ENCODE data around the gene ROBO1.

Gene ROBO1

DNA sequence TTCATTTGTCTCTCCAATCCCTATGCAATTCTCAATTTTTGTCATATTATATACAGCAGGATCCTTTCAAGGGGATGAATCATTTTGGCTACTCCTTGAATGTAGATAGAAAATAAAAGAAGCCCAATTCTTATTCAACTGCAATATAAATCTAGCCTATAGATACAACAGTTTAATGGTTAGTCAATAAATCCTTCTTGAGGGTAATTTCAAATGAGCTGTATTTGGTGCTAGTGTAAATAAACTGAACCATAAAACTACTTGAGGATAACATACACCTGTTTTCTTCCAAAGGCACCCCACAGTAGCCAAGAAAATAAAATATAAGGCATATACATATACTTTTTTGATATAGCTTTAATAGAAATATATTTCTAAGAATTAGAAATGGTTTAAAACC, 830.3 kb downstream of the ROBO1 start:
- no peak for DNase-seq (ENCODE audit: low read depth, low spot score)
- H3K9me3 ChIP-seq (ENCODE audit: low read depth, low read length): no peaks in the 10 kb centered on the region
- no peak overlapping the region for H3K4me3 ChIP-seq
- H3K27ac ChIP-seq: no peak overlapping the region
- TF ChIP-seq EZH2 (IDR thresholded peaks at IDR 0.05): no peak
- TF ChIP-seq FOXP2 (optimal IDR thresholded peaks at IDR 0.05; ENCODE audit: control extremely low read depth, extremely low read length, insufficient read depth): no peak
- TF ChIP-seq POLR2AphosphoS5 (IDR thresholded peaks at IDR 0.05; ENCODE audit: borderline replicate concordance, low read depth, low read length): no peak
- H3K36me3 ChIP-seq (ENCODE audit: insufficient read depth, low read length): no peaks in the 10 kb centered on the region
- H3K9ac ChIP-seq (ENCODE audit: insufficient read length): no peak overlapping the region

GRCh38 chr3:78927759-78928158, 840.0 kb downstream of the ROBO1 start:
- TF ChIP-seq POLR2AphosphoS5 (IDR thresholded peaks at IDR 0.05; ENCODE audit: borderline replicate concordance, low read depth, low read length): no peak
- no peak for TF ChIP-seq FOXP2 (optimal IDR thresholded peaks at IDR 0.05; ENCODE audit: control extremely low read depth, extremely low read length, insufficient read depth)
- Histone ChIP-seq H3K4me3 (no peak overlapping the region), H3K9me3 (ENCODE audit: low read depth, low read length) (no peaks in the 10 kb centered on the region), H3K27ac (no peak overlapping the region), H3K9ac (ENCODE audit: insufficient read length) (no peak overlapping the region), H3K36me3 (ENCODE audit: insufficient read depth, low read length) (no peaks in the 10 kb centered on the region)
- no peak for DNase-seq (ENCODE audit: low read depth, low spot score)

DNA sequence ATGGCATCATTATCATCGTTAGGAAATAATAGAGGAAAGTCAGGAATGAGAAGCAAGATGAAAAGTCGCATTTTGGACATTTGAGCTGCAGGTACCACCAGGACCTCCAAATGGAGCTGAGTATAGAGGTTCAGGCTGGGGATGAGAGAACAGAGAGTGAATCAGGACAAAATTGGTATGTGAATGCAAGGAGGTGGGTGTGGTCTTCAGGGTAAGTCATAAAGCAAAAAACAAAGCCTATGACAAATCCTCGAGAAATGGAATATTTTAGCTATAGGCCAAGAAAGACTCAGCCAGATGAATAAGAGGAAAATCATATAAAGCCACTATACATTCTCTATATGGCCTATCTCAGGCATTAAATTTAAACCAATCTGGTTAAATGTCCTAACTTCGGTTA, 841.3 kb downstream of the ROBO1 start:
- Histone ChIP-seq H3K36me3 (ENCODE audit: insufficient read depth, low read length) (no peaks in the 10 kb centered on the region), H3K4me3 (no peak overlapping the region), H3K9me3 (ENCODE audit: low read depth, low read length) (no peaks in the 10 kb centered on the region), H3K27ac (no peak overlapping the region), H3K9ac (ENCODE audit: insufficient read length) (no peak overlapping the region)
- DNase-seq (ENCODE audit: low read depth, low spot score): no peak
- TF ChIP-seq EZH2 (IDR thresholded peaks at IDR 0.05) (no peak), FOXP2 (optimal IDR thresholded peaks at IDR 0.05; ENCODE audit: control extremely low read depth, extremely low read length, insufficient read depth) (no peak), POLR2AphosphoS5 (IDR thresholded peaks at IDR 0.05; ENCODE audit: borderline replicate concordance, low read depth, low read length) (no peak)

- H3K36me3 ChIP-seq (ENCODE audit: insufficient read depth, low read length): no peaks in the 10 kb centered on the region
- no peak overlapping the region for H3K27ac ChIP-seq
- no peak overlapping the region for H3K9ac ChIP-seq (ENCODE audit: insufficient read length)
- no peak overlapping the region for H3K4me3 ChIP-seq
- no peak for TF ChIP-seq POLR2AphosphoS5 (IDR thresholded peaks at IDR 0.05; ENCODE audit: borderline replicate concordance, low read depth, low read length)
- TF ChIP-seq FOXP2 (optimal IDR thresholded peaks at IDR 0.05; ENCODE audit: control extremely low read depth, extremely low read length, insufficient read depth): no peak
- TF ChIP-seq EZH2 (IDR thresholded peaks at IDR 0.05): no peak
- DNase-seq (ENCODE audit: low read depth, low spot score): no peak
- no peaks in the 10 kb centered on the region for H3K9me3 ChIP-seq (ENCODE audit: low read depth, low read length)
Measured at GRCh38 chr3:78924711-78925110, 843.1 kb downstream of the ROBO1 start.

- Histone ChIP-seq H3K27ac (no peak overlapping the region), H3K36me3 (ENCODE audit: insufficient read depth, low read length) (no peaks in the 10 kb centered on the region), H3K9ac (ENCODE audit: insufficient read length) (no peak overlapping the region), H3K4me3 (no peak overlapping the region), H3K9me3 (ENCODE audit: low read depth, low read length) (no peaks in the 10 kb centered on the region)
- no peak for DNase-seq (ENCODE audit: low read depth, low spot score)
- TF ChIP-seq FOXP2 (optimal IDR thresholded peaks at IDR 0.05; ENCODE audit: control extremely low read depth, extremely low read length, insufficient read depth): no peak
- no peak for TF ChIP-seq POLR2AphosphoS5 (IDR thresholded peaks at IDR 0.05; ENCODE audit: borderline replicate concordance, low read depth, low read length)
- TF ChIP-seq EZH2 (IDR thresholded peaks at IDR 0.05): no peak
Measured at GRCh38 chr3:78919021-78919755, 848.6 kb downstream of the ROBO1 start.

- H3K36me3 ChIP-seq (ENCODE audit: insufficient read depth, low read length): no peaks in the 10 kb centered on the region
- no peaks in the 10 kb centered on the region for H3K9me3 ChIP-seq (ENCODE audit: low read depth, low read length)
- peak overlapping the region; percentile 25; the same call in 1 of the 2 replicates for H3K4me3 ChIP-seq
- H3K9ac ChIP-seq (ENCODE audit: insufficient read length): no peak overlapping the region
- DNase-seq (ENCODE audit: low read depth, low spot score): no peak
- TF ChIP-seq FOXP2 (optimal IDR thresholded peaks at IDR 0.05; ENCODE audit: control extremely low read depth, extremely low read length, insufficient read depth) (no peak), POLR2AphosphoS5 (IDR thresholded peaks at IDR 0.05; ENCODE audit: borderline replicate concordance, low read depth, low read length) (no peak)
- H3K27ac ChIP-seq: no peak overlapping the region
Measured at GRCh38 chr3:78918361-78919020, 849.3 kb downstream of the ROBO1 start.

GRCh38 chr3:78917536-78917935, 850.3 kb downstream of the ROBO1 start:
- Histone ChIP-seq H3K27ac (peak overlapping the region; percentile 54; the same call in 1 of the 2 replicates), H3K9me3 (ENCODE audit: low read depth, low read length) (no peaks in the 10 kb centered on the region), H3K9ac (ENCODE audit: insufficient read length) (no peak overlapping the region), H3K36me3 (ENCODE audit: insufficient read depth, low read length) (no peaks in the 10 kb centered on the region), H3K4me3 (peak overlapping the region; percentile 25)
- DNase-seq (ENCODE audit: low read depth, low spot score): peak; percentile 85
- TF ChIP-seq EZH2 (IDR thresholded peaks at IDR 0.05) (no peak), FOXP2 (optimal IDR thresholded peaks at IDR 0.05; ENCODE audit: control extremely low read depth, extremely low read length, insufficient read depth) (no peak), POLR2AphosphoS5 (IDR thresholded peaks at IDR 0.05; ENCODE audit: borderline replicate concordance, low read depth, low read length) (peak; percentile 48; the same call in 1 of the 2 replicates)

GRCh38 chr3:78913711-78914110, 854.1 kb downstream of the ROBO1 start:
- no peaks in the 10 kb centered on the region for H3K9me3 ChIP-seq (ENCODE audit: low read depth, low read length)
- H3K4me3 ChIP-seq: no peak overlapping the region
- no peak overlapping the region for H3K27ac ChIP-seq
- TF ChIP-seq FOXP2 (optimal IDR thresholded peaks at IDR 0.05; ENCODE audit: control extremely low read depth, extremely low read length, insufficient read depth): no peak
- no peak for TF ChIP-seq EZH2 (IDR thresholded peaks at IDR 0.05)
- no peak for TF ChIP-seq POLR2AphosphoS5 (IDR thresholded peaks at IDR 0.05; ENCODE audit: borderline replicate concordance, low read depth, low read length)
- no peak for DNase-seq (ENCODE audit: low read depth, low spot score)
- no peak overlapping the region for H3K9ac ChIP-seq (ENCODE audit: insufficient read length)
- no peaks in the 10 kb centered on the region for H3K36me3 ChIP-seq (ENCODE audit: insufficient read depth, low read length)

All from SK-N-MC (cell line).